HepG2 (cell line): ENCODE measurements around the gene IQCE. TPM values are rescaled to one million over a fixed set of nuclear protein-coding genes. Genes with fewer than 3 reads are reported as not detected.

Experiments used
- ATAC-seq: fragments of 200-7000 bp; cut with Tn5 transposase; 3 replicates; pipeline ENCODE4 v1.9.1; 2020; ENCODE audit warnings: mild to moderate bottlenecking, moderate library complexity
- BruUV-seq: library from RNA; stranded (reverse); fragments of 400-500 nt; replicated peaks from 2 replicates; lab custom pipeline; 2021; lab: Mats Ljungman, UMichigan
- CTCF ChIA-PET: fragments of 300-600 bp; formaldehyde crosslinking; extraction: SDS; loops from one replicate; lab custom pipeline; 2021; ENCODE audit warnings: low total read pairs, inconsistent platforms, low intra/inter-chr PET ratio; lab: Yijun Ruan, JAX
- POLR2A ChIA-PET: fragments of 350-600 bp; sonication (Branson Sonifier 250); formaldehyde crosslinking; loops from one replicate; lab custom pipeline; 2020; ENCODE audit warnings: antibody characterized with exemption, inconsistent platforms; lab: Yijun Ruan, JAX
- DNase-seq: peaks from one replicate; pipeline ENCODE4 v3.0.0-alpha.2; 2015; ENCODE audit warnings: low spot score
- FAIRE-seq: peaks from 3 replicates; lab custom pipeline; 2011; peaks lifted over from hg19 to GRCh38; lab: Jason Lieb, UNC
- H2AFZ ChIP-seq: one replicate; pipeline ENCODE4 v1.6.1; 2011; ENCODE audit warnings: low read length, inconsistent platforms
- H3K27ac ChIP-seq: fragments of 300-600 bp; 3 replicates; pipeline ENCODE4 v1.8.0; 2011; ENCODE audit warnings: mixed run types, mild to moderate bottlenecking, mixed read lengths, low read length, inconsistent platforms; ENCODE audit not compliant: insufficient read depth; ENCODE audit errors: extremely low read length
- H3K27me3 ChIP-seq, 2 experiments: fragments of 200-600 bp in 1 of 2; 2 replicates in 1 of 2; 3 replicates in 1 of 2; pipeline versions ENCODE4 v1.6.0 to v1.8.0; 2011; ENCODE audit warnings: low read length in 2 of 2, mild to moderate bottlenecking in 2 of 2, moderate library complexity in 2 of 2, inconsistent platforms in 1 of 2; ENCODE audit not compliant: insufficient read depth in 2 of 2, control insufficient read depth in 1 of 2
- H3K36me3 ChIP-seq, 2 experiments: fragments of 200-600 bp in 1 of 2; replicated peaks in 1 of 2; 2 replicates in 1 of 2; 3 replicates in 1 of 2; pipeline versions ENCODE4 v1.5.1 to v1.8.0; 2011; ENCODE audit warnings: low read length in 2 of 2, inconsistent platforms in 1 of 2; ENCODE audit not compliant: insufficient read depth in 2 of 2, control insufficient read depth in 1 of 2
- H3K4me1 ChIP-seq: 2 replicates; pipeline ENCODE4 v1.5.1; 2012; ENCODE audit warnings: low read length, inconsistent platforms; ENCODE audit not compliant: insufficient read depth
- H3K4me2 ChIP-seq: 2 replicates; pipeline ENCODE4 v1.6.0; 2011; ENCODE audit warnings: low read depth, low read length, inconsistent platforms
- H3K4me3 ChIP-seq, 3 experiments: fragments of 200-600 bp in 1 of 3; sonication (generic), shearing (Covaris generic) in 1 of 3; replicated peaks in 1 of 3; 2 replicates each; pipeline ENCODE4 v1.5.1; 2011 to 2016; ENCODE audit warnings: low read length in 3 of 3, inconsistent platforms in 2 of 3, low read depth in 2 of 3, mild to moderate bottlenecking in 2 of 3, control low read depth in 1 of 3, mixed read lengths in 1 of 3; ENCODE audit not compliant: insufficient read depth in 1 of 3
- H3K79me2 ChIP-seq: one replicate; pipeline ENCODE4 v1.6.1; 2011; ENCODE audit warnings: low read length, inconsistent platforms; ENCODE audit not compliant: insufficient read depth
- H3K9ac ChIP-seq: 2 replicates; pipeline ENCODE4 v1.6.0; 2011; ENCODE audit warnings: mild to moderate bottlenecking, low read depth, low read length, inconsistent platforms; ENCODE audit not compliant: insufficient read depth
- H3K9me3 ChIP-seq: 2 replicates; pipeline ENCODE4 v1.5.1; 2012; ENCODE audit warnings: mild to moderate bottlenecking, low read length
- H4K20me1 ChIP-seq: 2 replicates; pipeline ENCODE4 v1.6.0; 2011; ENCODE audit warnings: inconsistent platforms, mild to moderate bottlenecking, low read length, moderate library complexity; ENCODE audit not compliant: insufficient read depth
- CREM ChIP-seq, 2 experiments: sonication (generic) in 1 of 2; formaldehyde crosslinking in 1 of 2; IDR thresholded peaks; 2 replicates each; pipeline versions ENCODE4 v1.4.0 to v1.6.1; 2016 to 2020; ENCODE audit warnings: antibody characterized with exemption in 1 of 2, mild to moderate bottlenecking in 1 of 2, missing genetic modification reagents in 1 of 2
- EED ChIP-seq: sonication (generic); formaldehyde crosslinking; IDR thresholded peaks from 2 replicates; pipeline ENCODE4 v1.5.0; 2020; ENCODE audit warnings: mild to moderate bottlenecking, missing genetic modification reagents
- KLF15 ChIP-seq: sonication (generic); formaldehyde crosslinking; IDR thresholded peaks from 2 replicates; pipeline ENCODE4 v1.8.1; 2023; ENCODE audit warnings: borderline replicate concordance, mild to moderate bottlenecking, inconsistent platforms, missing genetic modification reagents, mixed read lengths
- NFATC3 ChIP-seq: sonication (generic); formaldehyde crosslinking; IDR thresholded peaks from 2 replicates; pipeline ENCODE4 v1.5.1; 2020; ENCODE audit warnings: mild to moderate bottlenecking, missing genetic modification reagents
- PAF1 ChIP-seq: IDR thresholded peaks from 2 replicates; pipeline ENCODE4 v1.6.1; 2016; ENCODE audit warnings: missing genetic modification reagents, missing compliant biosample characterization
- SNAI1 ChIP-seq: sonication (generic); formaldehyde crosslinking; IDR thresholded peaks from 2 replicates; pipeline ENCODE4 v1.5.0; 2020; ENCODE audit warnings: mild to moderate bottlenecking, missing genetic modification reagents, borderline replicate concordance
- ZFP82 ChIP-seq: sonication (generic); formaldehyde crosslinking; IDR thresholded peaks from 2 replicates; pipeline ENCODE4 v1.5.1; 2020; ENCODE audit warnings: mild to moderate bottlenecking, missing genetic modification reagents, borderline replicate concordance
- ZNF775 ChIP-seq: sonication (generic); formaldehyde crosslinking; IDR thresholded peaks from 2 replicates; pipeline ENCODE4 v1.4.0; 2020; ENCODE audit warnings: missing genetic modification reagents, mild to moderate bottlenecking, moderate library complexity, borderline replicate concordance
- WGBS: methylation state at CpG from one replicate; pipeline ENCODE4 v1.1.6; 2017; ENCODE audit warnings: low lambda C conversion rate; 5-methylcytosine and 5-hydroxymethylcytosine counted together
- in situ Hi-C: cut with HindIII; loops from 2 replicates; pipeline ENCODE4 v1.10.0; 2017; ENCODE audit warnings: low pct_unique_long_range_greater_than_20kb; ENCODE audit not compliant: extremely low pct_ligation_motif_present
- intact Hi-C: fragments of 100-400 bp; cut with micrococcal nuclease; formaldehyde crosslinking; loops from one replicate; pipeline ENCODE4 v1.10.0; 2022; ENCODE audit not compliant: unreplicated experiment
- polyA plus RNA-seq, 8 experiments: library from polyadenylated mRNA; depleted of rRNA in 3 of 8; stranded (reverse) in 7 of 8; unstranded in 1 of 8; fragments of >200 nt; fragmentation: Illumina TruSeq in 4 of 8; extraction: Trizol in 4 of 8; gene quantifications; 2 replicates each; pipeline versions ENCODE4 v1.2.1 to v1.2.3, GENCODE V29; 2011 to 2016; ENCODE audit warnings: low read depth in 4 of 8, missing spikeins in 1 of 8, mixed read lengths in 1 of 8; ENCODE audit not compliant: insufficient read depth in 1 of 8
- total RNA-seq, 5 experiments: library from RNA; depleted of rRNA; stranded (reverse); fragments of >200 nt; fragmentation: Illumina TruSeq; extraction: Trizol; gene quantifications; 2 replicates each; pipeline ENCODE4 v1.2.3, GENCODE V29; 2016; ENCODE audit warnings: low read depth in 1 of 5
- TF ChIP-seq, protein P1 (sequence below): sonication (generic); formaldehyde crosslinking; IDR thresholded peaks from 2 replicates; pipeline ENCODE4 v1.4.0; 2020; ENCODE audit warnings: missing genetic modification reagents
- TF ChIP-seq, protein P2 (sequence below): sonication (generic); formaldehyde crosslinking; IDR thresholded peaks from 2 replicates; pipeline ENCODE4 v1.9.0; 2021; ENCODE audit warnings: missing genetic modification reagents, borderline replicate concordance
- TF ChIP-seq, protein P3 (sequence below): sonication (generic); formaldehyde crosslinking; IDR thresholded peaks from 2 replicates; pipeline ENCODE4 v1.4.0; 2020; ENCODE audit warnings: missing genetic modification reagents

IQCE gene
- total and polyA plus RNA-seq, 2 of the 13 experiments (the other 11 are each of a cell fraction or from before 2014, with no cell fraction given): 1.5 to 2.5 TPM

DNA sequence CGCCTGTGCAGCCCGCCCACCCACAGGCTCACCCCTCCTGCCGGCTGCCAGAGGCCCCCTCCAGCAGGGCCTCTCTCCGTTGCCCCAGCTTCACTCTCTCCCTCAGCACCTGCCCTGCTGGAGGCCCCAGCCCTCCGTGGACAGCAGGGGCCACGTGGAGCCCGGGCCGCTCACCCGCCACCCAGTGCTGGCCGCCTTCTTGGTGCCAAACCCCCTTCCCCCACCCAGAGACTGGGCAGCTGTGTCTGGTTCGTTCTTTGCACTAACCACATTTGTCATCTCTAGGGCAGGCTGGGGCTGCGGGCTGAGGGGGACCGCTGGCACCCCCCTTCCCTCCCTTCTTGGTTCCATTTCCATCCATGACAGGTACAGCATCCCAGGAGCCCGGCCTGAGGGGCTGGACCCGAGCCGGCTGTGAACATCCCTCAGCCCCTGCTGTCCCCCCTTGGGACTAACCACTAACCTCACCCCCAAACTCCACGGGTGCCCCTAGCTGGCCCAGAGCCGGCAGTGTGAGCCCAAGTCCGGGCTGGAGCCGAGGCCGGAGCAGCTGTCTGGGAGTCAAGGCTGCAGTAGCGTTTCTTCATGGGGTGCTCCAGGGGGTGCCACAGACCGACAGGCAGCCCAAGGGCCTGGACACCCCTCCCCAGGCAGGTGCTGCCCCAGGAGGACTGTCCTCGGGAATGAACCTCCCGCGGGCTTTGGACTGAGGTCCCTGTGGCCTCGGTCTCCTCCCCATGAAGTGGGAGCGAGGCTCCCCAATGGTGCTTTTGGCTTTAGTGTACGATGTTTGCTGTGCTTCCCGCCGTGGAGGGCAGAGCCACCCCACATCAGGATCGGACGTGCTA is 103.7 kb downstream of the IQCE start:
- POLR2A ChIA-PET: interaction anchor here (0.9 to 1.1 kb wide), 3 partner anchors 31 to 53 kb away, joined by 3 to 4 read pairs (median 3); partner anchors contain the start of gene TTYH3
- no peak overlapping the region for H2AFZ ChIP-seq
- DNase-seq (no peak), FAIRE-seq (no peak), ATAC-seq (no peak; the same call in 2 of the 3 replicates)
- 90% methylated on average over 18 of the region's 33 CpGs for WGBS
- peaks cover 3 to 8% of the 10 kb centered on the region in 2 experiments; a peak in 3 of 5 replicates for H3K27me3 ChIP-seq
- H3K4me2 ChIP-seq: no peak overlapping the region
- no peak overlapping the region for H3K9ac ChIP-seq
- H3K4me3 ChIP-seq: no peak overlapping the region
- H3K36me3 ChIP-seq: peaks cover 11 to 15% of the 10 kb centered on the region in 2 experiments; a peak in 4 of 5 replicates
- H4K20me1 ChIP-seq: peaks cover 7% of the 10 kb centered on the region; the same call in 1 of the 2 replicates
- BruUV-seq: no TSS peak
- no peaks in the 10 kb centered on the region for H3K79me2 ChIP-seq
- no peaks in the 10 kb centered on the region for H3K9me3 ChIP-seq
- intact Hi-C loops: no loop called here
- peaks cover 38% of the 10 kb centered on the region for H3K4me1 ChIP-seq
- peak overlapping the region; percentile 54 for H3K27ac ChIP-seq
- in situ Hi-C loops: no loop called here
- CTCF ChIA-PET: interaction anchor here (1.1 to 1.7 kb wide), 2 partner anchors 11 to 94 kb away, joined by 3 read pairs; no protein-coding TSS in a partner anchor
- TF ChIP-seq SNAI1 (CRISPR knock-in tag): peak; percentile 58; the same call in 1 of the 2 replicates
- TF ChIP-seq ZFP82: no peak
- TF ChIP-seq PAF1 (CRISPR knock-in tag): no peak
- TF ChIP-seq, protein P1, sequence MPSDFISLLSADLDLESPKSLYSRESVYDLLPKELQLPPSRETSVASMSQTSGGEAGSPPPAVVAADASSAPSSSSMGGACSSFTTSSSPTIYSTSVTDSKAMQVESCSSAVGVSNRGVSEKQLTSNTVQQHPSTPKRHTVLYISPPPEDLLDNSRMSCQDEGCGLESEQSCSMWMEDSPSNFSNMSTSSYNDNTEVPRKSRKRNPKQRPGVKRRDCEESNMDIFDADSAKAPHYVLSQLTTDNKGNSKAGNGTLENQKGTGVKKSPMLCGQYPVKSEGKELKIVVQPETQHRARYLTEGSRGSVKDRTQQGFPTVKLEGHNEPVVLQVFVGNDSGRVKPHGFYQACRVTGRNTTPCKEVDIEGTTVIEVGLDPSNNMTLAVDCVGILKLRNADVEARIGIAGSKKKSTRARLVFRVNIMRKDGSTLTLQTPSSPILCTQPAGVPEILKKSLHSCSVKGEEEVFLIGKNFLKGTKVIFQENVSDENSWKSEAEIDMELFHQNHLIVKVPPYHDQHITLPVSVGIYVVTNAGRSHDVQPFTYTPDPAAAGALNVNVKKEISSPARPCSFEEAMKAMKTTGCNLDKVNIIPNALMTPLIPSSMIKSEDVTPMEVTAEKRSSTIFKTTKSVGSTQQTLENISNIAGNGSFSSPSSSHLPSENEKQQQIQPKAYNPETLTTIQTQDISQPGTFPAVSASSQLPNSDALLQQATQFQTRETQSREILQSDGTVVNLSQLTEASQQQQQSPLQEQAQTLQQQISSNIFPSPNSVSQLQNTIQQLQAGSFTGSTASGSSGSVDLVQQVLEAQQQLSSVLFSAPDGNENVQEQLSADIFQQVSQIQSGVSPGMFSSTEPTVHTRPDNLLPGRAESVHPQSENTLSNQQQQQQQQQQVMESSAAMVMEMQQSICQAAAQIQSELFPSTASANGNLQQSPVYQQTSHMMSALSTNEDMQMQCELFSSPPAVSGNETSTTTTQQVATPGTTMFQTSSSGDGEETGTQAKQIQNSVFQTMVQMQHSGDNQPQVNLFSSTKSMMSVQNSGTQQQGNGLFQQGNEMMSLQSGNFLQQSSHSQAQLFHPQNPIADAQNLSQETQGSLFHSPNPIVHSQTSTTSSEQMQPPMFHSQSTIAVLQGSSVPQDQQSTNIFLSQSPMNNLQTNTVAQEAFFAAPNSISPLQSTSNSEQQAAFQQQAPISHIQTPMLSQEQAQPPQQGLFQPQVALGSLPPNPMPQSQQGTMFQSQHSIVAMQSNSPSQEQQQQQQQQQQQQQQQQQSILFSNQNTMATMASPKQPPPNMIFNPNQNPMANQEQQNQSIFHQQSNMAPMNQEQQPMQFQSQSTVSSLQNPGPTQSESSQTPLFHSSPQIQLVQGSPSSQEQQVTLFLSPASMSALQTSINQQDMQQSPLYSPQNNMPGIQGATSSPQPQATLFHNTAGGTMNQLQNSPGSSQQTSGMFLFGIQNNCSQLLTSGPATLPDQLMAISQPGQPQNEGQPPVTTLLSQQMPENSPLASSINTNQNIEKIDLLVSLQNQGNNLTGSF (CRISPR knock-in tag): 0 out of 2 replicates have a peak, but pooled peaks have one; percentile 11
- no peak for TF ChIP-seq EED
- TF ChIP-seq NFATC3 (CRISPR knock-in tag): no peak
- TF ChIP-seq, protein P2, sequence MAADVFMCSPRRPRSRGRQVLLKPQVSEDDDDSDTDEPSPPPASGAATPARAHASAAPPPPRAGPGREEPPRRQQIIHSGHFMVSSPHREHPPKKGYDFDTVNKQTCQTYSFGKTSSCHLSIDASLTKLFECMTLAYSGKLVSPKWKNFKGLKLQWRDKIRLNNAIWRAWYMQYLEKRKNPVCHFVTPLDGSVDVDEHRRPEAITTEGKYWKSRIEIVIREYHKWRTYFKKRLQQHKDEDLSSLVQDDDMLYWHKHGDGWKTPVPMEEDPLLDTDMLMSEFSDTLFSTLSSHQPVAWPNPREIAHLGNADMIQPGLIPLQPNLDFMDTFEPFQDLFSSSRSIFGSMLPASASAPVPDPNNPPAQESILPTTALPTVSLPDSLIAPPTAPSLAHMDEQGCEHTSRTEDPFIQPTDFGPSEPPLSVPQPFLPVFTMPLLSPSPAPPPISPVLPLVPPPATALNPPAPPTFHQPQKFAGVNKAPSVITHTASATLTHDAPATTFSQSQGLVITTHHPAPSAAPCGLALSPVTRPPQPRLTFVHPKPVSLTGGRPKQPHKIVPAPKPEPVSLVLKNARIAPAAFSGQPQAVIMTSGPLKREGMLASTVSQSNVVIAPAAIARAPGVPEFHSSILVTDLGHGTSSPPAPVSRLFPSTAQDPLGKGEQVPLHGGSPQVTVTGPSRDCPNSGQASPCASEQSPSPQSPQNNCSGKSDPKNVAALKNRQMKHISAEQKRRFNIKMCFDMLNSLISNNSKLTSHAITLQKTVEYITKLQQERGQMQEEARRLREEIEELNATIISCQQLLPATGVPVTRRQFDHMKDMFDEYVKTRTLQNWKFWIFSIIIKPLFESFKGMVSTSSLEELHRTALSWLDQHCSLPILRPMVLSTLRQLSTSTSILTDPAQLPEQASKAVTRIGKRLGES (CRISPR knock-in tag): no peak
- no peak for TF ChIP-seq CREM (IDR thresholded peaks at IDR 0.05)
- TF ChIP-seq CREM (CRISPR knock-in tag; IDR thresholded peaks at IDR 0.05): no peak
- peak; percentile 32; the same call in 1 of the 2 replicates for TF ChIP-seq KLF15 (CRISPR knock-in tag)
- TF ChIP-seq ZNF775 (CRISPR knock-in tag): 0 out of 2 replicates have a peak, but pooled peaks have one; percentile 21
- TF ChIP-seq, protein P3, sequence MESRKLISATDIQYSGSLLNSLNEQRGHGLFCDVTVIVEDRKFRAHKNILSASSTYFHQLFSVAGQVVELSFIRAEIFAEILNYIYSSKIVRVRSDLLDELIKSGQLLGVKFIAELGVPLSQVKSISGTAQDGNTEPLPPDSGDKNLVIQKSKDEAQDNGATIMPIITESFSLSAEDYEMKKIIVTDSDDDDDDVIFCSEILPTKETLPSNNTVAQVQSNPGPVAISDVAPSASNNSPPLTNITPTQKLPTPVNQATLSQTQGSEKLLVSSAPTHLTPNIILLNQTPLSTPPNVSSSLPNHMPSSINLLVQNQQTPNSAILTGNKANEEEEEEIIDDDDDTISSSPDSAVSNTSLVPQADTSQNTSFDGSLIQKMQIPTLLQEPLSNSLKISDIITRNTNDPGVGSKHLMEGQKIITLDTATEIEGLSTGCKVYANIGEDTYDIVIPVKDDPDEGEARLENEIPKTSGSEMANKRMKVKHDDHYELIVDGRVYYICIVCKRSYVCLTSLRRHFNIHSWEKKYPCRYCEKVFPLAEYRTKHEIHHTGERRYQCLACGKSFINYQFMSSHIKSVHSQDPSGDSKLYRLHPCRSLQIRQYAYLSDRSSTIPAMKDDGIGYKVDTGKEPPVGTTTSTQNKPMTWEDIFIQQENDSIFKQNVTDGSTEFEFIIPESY (CRISPR knock-in tag): peak; percentile 73
